ENCODE data around the gene APBA3.

APBA3 gene

GRCh38 chr19:3761382-3762129 lies at the start of gene APBA3:
APBA3 (minus strand) TSS chr19:3761692; CDS start chr19:3760264, 1,428 bp downstream.
- peak; percentile 93 to 97 for DNase-seq
- no peak for TF ChIP-seq GATA1 (IDR thresholded peaks at IDR 0.05; ENCODE audit: low read depth, low read length)
- peak; percentile 53 for TF ChIP-seq POLR2A (IDR thresholded peaks at IDR 0.05; ENCODE audit: low read length)

GRCh38 chr19:3810708-3811355 lies 49.3 kb upstream of the APBA3 start:
- DNase-seq, result no peak

GRCh38 chr19:3809881-3810707 lies 48.6 kb upstream of the APBA3 start:
- no peak for DNase-seq
- no peak for TF ChIP-seq POLR2A (IDR thresholded peaks at IDR 0.05; ENCODE audit: low read length)

More at GRCh38 chr19:3810708-3811355, 49.3 kb upstream of the APBA3 start:
- no peak for TF ChIP-seq GATA1 (IDR thresholded peaks at IDR 0.05; ENCODE audit: low read depth, low read length)
- no peak for TF ChIP-seq POLR2A (IDR thresholded peaks at IDR 0.05; ENCODE audit: low read length)

GRCh38 chr19:3808420-3809143 lies 47.1 kb upstream of the APBA3 start:
- no peak for DNase-seq
- TF ChIP-seq GATA1 (IDR thresholded peaks at IDR 0.05; ENCODE audit: low read depth, low read length) (no peak), POLR2A (IDR thresholded peaks at IDR 0.05; ENCODE audit: low read length) (no peak)

- DNase-seq, result no peak
- TF ChIP-seq POLR2A (IDR thresholded peaks at IDR 0.05; ENCODE audit: low read length) (no peak), GATA1 (IDR thresholded peaks at IDR 0.05; ENCODE audit: low read depth, low read length) (no peak)
Measured at GRCh38 chr19:3807574-3808354, 46.3 kb upstream of the APBA3 start.

GRCh38 chr19:3807131-3807480 lies 45.6 kb upstream of the APBA3 start:
- TF ChIP-seq POLR2A (IDR thresholded peaks at IDR 0.05; ENCODE audit: low read length) (no peak), GATA1 (IDR thresholded peaks at IDR 0.05; ENCODE audit: low read depth, low read length) (no peak)
- DNase-seq, result no peak

GRCh38 chr19:3805859-3806258 lies 44.4 kb upstream of the APBA3 start:
- TF ChIP-seq GATA1 (IDR thresholded peaks at IDR 0.05; ENCODE audit: low read depth, low read length) (no peak), POLR2A (IDR thresholded peaks at IDR 0.05; ENCODE audit: low read length) (no peak)
- DNase-seq, result no peak

GRCh38 chr19:3804429-3804828 lies 42.9 kb upstream of the APBA3 start:
- no peak for DNase-seq
- no peak for TF ChIP-seq POLR2A (IDR thresholded peaks at IDR 0.05; ENCODE audit: low read length)
- TF ChIP-seq GATA1 (IDR thresholded peaks at IDR 0.05; ENCODE audit: low read depth, low read length), result no peak

- no peak for TF ChIP-seq GATA1 (IDR thresholded peaks at IDR 0.05; ENCODE audit: low read depth, low read length)
- TF ChIP-seq POLR2A (IDR thresholded peaks at IDR 0.05; ENCODE audit: low read length), result no peak
- no peak for DNase-seq
Measured at GRCh38 chr19:3803986-3804385, 42.5 kb upstream of the APBA3 start.

GRCh38 chr19:3803114-3803888 lies 41.8 kb upstream of the APBA3 start:
- TF ChIP-seq POLR2A (IDR thresholded peaks at IDR 0.05; ENCODE audit: low read length) (no peak), GATA1 (IDR thresholded peaks at IDR 0.05; ENCODE audit: low read depth, low read length) (no peak)
- no peak for DNase-seq

GRCh38 chr19:3801412-3802096 lies 40.1 kb upstream of the APBA3 start:
- no peak for TF ChIP-seq GATA1 (IDR thresholded peaks at IDR 0.05; ENCODE audit: low read depth, low read length)
- TF ChIP-seq POLR2A (IDR thresholded peaks at IDR 0.05; ENCODE audit: low read length), result no peak
- no peak for DNase-seq

- TF ChIP-seq GATA1 (IDR thresholded peaks at IDR 0.05; ENCODE audit: low read depth, low read length), result no peak
- no peak for TF ChIP-seq POLR2A (IDR thresholded peaks at IDR 0.05; ENCODE audit: low read length)
- DNase-seq, result no peak
Measured at GRCh38 chr19:3800996-3801395, 39.5 kb upstream of the APBA3 start.

Measured in erythroblast (primary cell).